Muscle layer of colon (tissue), 2 donors: ENCODE measurements around the gene TIRAP.
"Not testable (repeated sequence)": the region's sequence is repeated elsewhere in the genome, so short reads cannot be mapped to it uniquely, and the experiment has no call there.

Source experiments
- H3K27ac ChIP-seq: one replicate; pipeline ENCODE4 v1.7.0; 2013; ENCODE audit warnings: low read depth, mild to moderate bottlenecking, low read length, moderate library complexity
- H3K27me3 ChIP-seq, 2 donors: one replicate each; pipeline ENCODE4 v1.7.0; 2013; ENCODE audit warnings: low read length in 2 of 2, mild to moderate bottlenecking in 2 of 2; ENCODE audit not compliant: insufficient read depth in 2 of 2, control insufficient read depth in 1 of 2
- H3K36me3 ChIP-seq: one replicate; pipeline ENCODE4 v1.7.0; 2013; ENCODE audit warnings: mild to moderate bottlenecking, low read length; ENCODE audit not compliant: insufficient read depth
- H3K4me1 ChIP-seq: one replicate; pipeline ENCODE4 v1.7.0; 2013; ENCODE audit warnings: mild to moderate bottlenecking, low read length; ENCODE audit not compliant: insufficient read depth
- H3K4me3 ChIP-seq, 2 donors: one replicate each; pipeline ENCODE4 v1.7.0; 2013; ENCODE audit warnings: low read length in 2 of 2, low read depth in 1 of 2, mild to moderate bottlenecking in 1 of 2, moderate library complexity in 1 of 2
- H3K9ac ChIP-seq: one replicate; pipeline ENCODE4 v1.7.0; 2013; ENCODE audit warnings: low read length
- H3K9me3 ChIP-seq: one replicate; pipeline ENCODE4 v1.7.0; 2013; ENCODE audit warnings: mild to moderate bottlenecking, low read length
- donor health status: abdominal sarcoma.
- donor health status: Adenocarcinoma of cecum.

TIRAP gene

DNA sequence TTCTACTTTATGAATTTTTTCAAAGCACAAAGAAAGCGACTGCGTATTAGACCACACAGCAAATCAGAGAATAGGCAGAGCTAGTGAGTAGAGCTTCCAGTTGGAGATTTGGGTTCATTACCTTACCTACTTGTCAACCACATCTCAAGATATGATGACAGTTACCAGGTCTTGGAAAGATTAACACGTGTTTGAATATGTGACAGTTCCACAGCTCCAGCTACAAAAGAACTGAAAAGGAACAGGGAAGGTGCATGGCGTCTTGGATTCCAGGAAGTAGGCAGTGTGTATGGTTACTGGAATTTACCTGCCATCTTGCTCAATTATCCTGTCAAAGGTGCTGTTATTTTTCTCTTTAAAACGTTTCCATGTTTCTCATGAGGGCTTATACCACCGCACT is 5.3 kb downstream of the TIRAP start:
- Histone ChIP-seq H3K27me3 (no peaks in the 10 kb centered on the region), H3K36me3 (peaks cover 39% of the 10 kb centered on the region), H3K9me3 (no peaks in the 10 kb centered on the region), H3K4me1 (no peaks in the 10 kb centered on the region), H3K27ac (no peak overlapping the region), H3K4me3 (no peak overlapping the region), H3K9ac (no peak overlapping the region)

DNA sequence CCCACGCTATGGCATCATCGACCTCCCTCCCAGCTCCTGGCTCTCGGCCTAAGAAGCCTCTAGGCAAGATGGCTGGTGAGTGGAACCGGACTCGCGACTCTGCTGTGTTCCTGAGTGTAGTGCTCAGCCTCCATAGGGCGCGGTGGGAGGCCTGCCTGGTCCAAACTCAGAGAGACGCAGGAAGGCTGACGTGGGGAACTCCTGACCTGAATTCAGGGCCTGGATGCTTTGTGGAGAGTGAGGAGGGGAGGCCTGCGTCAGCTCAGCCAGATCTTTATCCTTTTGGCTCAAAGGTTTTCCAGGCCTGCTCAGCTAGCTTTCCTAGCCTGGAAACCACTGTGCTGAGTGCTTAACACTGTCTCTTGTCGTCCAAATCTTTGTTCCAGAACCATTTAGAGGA is 8.0 kb downstream of the TIRAP start:
- Histone ChIP-seq H3K9me3 (no peaks in the 10 kb centered on the region), H3K36me3 (peaks cover 51% of the 10 kb centered on the region), H3K27ac (no peak overlapping the region), H3K9ac (no peak overlapping the region), H3K27me3 (no peaks in the 10 kb centered on the region), H3K4me1 (no peaks in the 10 kb centered on the region), H3K4me3 (no peak overlapping the region)

DNA sequence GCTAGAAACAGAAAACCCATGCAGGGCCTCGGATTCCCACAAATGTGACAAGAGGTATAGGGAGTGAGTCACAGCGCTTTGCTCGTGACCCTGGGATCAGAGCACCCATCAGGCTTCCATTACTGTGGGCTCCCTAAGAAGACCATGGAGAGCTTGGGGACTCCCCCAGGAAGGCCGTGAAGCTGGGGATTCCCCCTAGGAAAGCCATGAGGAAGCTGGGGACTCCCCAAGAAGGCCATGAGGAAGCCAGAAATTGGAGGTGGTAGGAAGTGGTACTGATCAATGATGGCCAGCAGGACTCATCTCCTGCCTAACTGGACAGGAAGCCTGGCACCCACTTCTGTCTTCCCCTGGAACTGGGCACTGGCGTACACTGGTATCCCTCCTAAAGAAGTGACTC is 10.8 kb downstream of the TIRAP start:
- no peaks in the 10 kb centered on the region for H3K27me3 ChIP-seq
- no peak overlapping the region for H3K9ac ChIP-seq
- no peak overlapping the region for H3K27ac ChIP-seq
- H3K4me3 ChIP-seq, result no peak overlapping the region
- no peaks in the 10 kb centered on the region for H3K4me1 ChIP-seq
- no peaks in the 10 kb centered on the region for H3K9me3 ChIP-seq
- H3K36me3 ChIP-seq, result peaks cover 49% of the 10 kb centered on the region

DNA sequence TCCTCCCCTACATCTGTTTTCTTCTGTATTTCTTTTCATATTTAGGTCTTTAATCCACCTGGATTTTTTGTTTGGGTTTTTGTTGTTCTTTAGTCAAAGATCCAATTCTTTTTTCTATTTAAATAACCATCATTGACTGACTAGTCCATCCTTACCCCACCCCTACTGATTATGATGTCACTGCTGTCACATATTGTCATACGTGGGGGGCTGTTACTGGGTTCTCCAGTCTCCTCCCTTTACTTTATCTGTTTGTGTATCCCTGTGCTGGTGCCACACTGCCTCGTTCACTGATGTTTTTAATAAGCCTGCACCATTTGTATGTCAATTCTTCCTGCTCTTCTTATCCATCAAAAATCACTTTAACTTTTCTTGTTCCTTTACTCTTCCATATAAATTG is 14.1 kb downstream of the TIRAP start:
- H3K36me3 ChIP-seq, result peaks cover 34% of the 10 kb centered on the region
- no peak overlapping the region for H3K4me3 ChIP-seq
- H3K9me3 ChIP-seq, result no peaks in the 10 kb centered on the region
- no peak overlapping the region for H3K9ac ChIP-seq
- no peak overlapping the region for H3K27ac ChIP-seq
- H3K4me1 ChIP-seq, result no peaks in the 10 kb centered on the region
- H3K27me3 ChIP-seq, result no peaks in the 10 kb centered on the region

DNA sequence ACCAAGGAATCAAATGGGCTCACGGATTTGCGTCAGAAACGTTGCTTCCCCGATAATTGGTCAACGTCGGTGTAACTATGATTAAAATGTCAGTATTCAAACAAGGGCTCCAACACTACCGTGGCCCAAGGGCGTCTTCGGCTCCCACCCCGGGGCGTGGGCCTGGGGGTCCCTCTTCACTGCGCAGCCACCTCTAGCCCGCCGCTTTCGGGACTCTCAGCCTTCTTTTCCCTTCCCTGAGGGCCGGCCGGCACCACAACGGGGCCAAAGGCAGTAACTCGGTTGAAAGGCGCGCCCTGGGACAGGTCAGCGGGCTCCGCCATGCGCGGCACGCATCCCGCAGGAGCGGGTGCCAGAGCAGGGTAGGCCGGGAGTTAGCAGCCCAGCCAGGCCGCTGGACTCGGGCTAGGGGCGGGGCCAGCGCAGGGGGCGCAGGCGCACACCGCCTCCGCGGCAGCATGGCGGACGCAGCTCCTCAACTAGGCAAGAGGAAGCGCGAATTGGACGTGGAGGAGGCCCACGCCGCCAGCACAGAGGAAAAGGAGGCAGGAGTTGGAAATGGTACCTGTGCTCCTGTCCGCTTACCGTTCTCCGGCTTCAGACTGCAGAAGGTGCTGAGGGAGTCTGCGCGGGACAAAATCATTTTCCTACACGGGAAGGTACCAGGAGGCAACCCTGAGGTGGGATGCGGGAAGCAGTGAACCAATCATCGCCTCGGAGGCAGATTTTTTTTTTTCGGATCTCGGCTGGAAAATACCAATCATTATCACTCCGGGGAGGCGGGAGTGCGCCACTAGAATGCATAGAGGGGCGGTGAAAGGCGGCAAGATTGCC is 20.9 kb downstream of the TIRAP start, which contains the start of gene DCPS:
DCPS (plus strand) TSS at position 438 of the 834 bp plus-strand sequence; CDS start at position 459, 21 bp downstream.
- H3K4me1 ChIP-seq, result peaks cover 6% of the 10 kb centered on the region
- H3K27ac ChIP-seq, result peak within 1 kb of the TSS; percentile 94
- no peaks in the 10 kb centered on the region for H3K9me3 ChIP-seq
- H3K9ac ChIP-seq, result peak within 1 kb of the TSS; percentile 90
- peak within 1 kb of the TSS; percentile 54 to 91 for H3K4me3 ChIP-seq
- peaks cover 14% of the 10 kb centered on the region for H3K36me3 ChIP-seq
- no peaks in the 10 kb centered on the region for H3K27me3 ChIP-seq

DNA sequence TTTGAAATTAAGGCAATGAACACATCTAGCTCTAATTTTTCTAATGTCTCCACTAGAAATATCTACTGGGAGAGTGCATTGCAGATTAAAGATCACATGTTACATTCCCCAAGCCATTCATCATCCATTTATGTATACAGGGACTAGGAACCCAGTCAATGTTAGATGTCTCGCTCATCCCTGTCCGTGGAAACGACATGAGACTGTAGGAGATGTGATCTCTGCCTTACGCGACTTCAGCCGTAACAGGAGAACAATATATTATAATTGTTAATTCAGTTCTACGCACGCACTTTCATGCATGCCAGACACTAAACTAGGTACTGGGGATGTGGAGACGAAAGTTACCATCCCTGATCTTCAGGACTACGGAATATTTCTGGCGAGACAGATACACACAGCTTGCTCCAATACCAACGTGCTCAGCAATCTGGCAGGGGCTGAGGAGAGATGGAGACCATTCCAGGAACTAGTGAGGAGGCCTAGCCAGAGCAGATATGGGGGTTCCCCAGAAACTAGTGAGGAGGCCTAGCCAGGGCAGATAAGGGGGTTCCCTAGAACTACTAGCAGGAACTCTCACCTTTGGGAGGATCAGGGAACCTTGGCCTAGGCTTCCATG is 21.7 kb downstream of the TIRAP start:
- H3K4me1 ChIP-seq, result peaks cover 6% of the 10 kb centered on the region
- peak overlapping the region; percentile 94 for H3K27ac ChIP-seq
- H3K36me3 ChIP-seq, result peaks cover 15% of the 10 kb centered on the region
- H3K27me3 ChIP-seq, result no peaks in the 10 kb centered on the region
- H3K9me3 ChIP-seq, result no peaks in the 10 kb centered on the region
- peak overlapping the region; percentile 61 for H3K9ac ChIP-seq
- peak overlapping the region; percentile 54 to 91 for H3K4me3 ChIP-seq

DNA sequence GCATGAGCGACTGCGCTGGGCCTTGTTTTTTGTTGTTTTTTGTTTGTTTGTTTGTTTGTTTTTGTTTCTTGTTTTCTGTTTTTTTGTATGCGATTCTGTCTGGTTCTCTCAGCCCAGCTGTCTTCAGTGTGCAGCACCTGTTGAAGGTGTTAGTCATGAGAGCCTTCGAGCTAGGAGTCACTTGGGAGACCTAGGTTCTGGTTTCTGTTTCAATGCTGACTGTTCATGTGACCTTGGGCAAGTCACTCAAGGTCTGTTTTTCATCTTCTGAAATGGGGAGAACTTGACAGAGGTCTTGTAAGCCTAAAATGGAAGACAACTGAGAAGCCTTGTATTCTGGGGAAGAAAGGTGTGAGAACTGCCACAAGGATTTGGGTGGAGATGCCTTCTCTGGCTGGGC is 22.8 kb downstream of the TIRAP start:
- no peak overlapping the region for H3K9ac ChIP-seq
- no peak overlapping the region for H3K4me3 ChIP-seq
- peaks cover 8% of the 10 kb centered on the region for H3K4me1 ChIP-seq
- H3K27me3 ChIP-seq, result no peaks in the 10 kb centered on the region
- no peak overlapping the region for H3K27ac ChIP-seq
- no peaks in the 10 kb centered on the region for H3K9me3 ChIP-seq
- H3K36me3 ChIP-seq, result peaks cover 15% of the 10 kb centered on the region

DNA sequence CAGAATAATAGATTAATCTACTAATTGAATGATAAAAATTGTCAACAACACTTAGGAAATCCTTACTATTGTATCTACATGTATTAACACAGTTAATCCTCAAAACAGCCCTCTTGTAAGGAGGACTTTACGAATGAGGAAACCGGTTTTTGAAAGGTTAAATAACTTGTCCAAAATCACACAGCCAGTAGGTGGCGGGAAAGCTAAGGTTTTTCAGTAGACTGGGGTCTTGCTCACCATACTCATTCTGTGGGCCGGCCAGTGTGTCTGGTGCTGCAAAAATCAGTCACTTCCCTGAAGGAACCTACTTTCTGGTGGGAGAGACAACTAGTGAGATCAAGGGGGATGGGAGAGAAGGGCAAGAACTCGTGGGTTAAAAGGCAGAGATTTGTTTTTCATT is 24.8 kb downstream of the TIRAP start:
- no peak overlapping the region for H3K9ac ChIP-seq

DNA sequence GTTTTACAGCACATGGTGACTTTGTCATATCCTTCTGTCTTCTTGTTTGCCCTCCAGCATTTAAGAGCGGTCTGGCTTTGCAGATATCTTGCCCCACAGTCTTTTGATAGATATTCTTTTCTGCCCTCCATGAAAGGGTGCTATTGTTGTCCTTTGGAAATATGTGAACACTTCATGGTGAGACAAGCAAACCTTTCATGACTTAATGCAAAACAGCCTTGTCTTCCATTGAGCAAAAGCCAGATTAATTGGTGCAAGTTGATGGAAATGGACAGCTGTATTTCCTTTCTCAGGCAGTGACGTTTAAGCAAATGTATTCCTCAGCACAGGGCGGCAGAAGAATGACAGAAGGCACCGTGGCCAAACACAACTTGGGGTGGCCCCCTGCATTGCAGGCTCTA is 25.4 kb downstream of the TIRAP start:
- Histone ChIP-seq H3K9me3 (no peaks in the 10 kb centered on the region), H3K9ac (no peak overlapping the region), H3K27ac (no peak overlapping the region), H3K27me3 (no peaks in the 10 kb centered on the region), H3K36me3 (peaks cover 13% of the 10 kb centered on the region), H3K4me1 (peaks cover 12% of the 10 kb centered on the region), H3K4me3 (no peak overlapping the region)

More for the DNA sequence above, 24.8 kb downstream of the TIRAP start:
- no peaks in the 10 kb centered on the region for H3K9me3 ChIP-seq
- H3K4me1 ChIP-seq, result peaks cover 12% of the 10 kb centered on the region
- H3K36me3 ChIP-seq, result peaks cover 13% of the 10 kb centered on the region
- no peak overlapping the region for H3K27ac ChIP-seq
- no peak overlapping the region for H3K4me3 ChIP-seq
- H3K27me3 ChIP-seq, result no peaks in the 10 kb centered on the region

DNA sequence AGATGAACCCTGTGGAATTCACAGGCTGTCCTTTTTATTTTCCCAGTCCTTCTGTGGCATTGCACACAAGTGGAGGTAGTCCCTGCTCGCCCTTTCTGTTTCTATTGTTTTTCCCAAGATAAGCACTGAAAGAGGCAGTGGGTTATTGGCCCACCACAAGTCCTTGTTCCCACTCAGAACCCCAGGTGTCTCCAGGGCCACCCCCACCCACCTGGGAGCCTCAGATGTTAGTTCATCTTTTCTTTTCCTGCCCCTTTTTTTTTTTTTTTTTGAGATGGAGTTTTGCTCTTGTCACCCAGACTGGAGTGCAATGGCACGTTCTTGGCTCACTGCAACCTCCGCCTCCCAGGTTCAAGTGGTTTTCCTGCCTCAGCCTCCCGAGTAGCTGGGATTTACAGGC is 25.9 kb downstream of the TIRAP start:
- not testable (repeated sequence) for H3K27ac ChIP-seq, H3K9me3 ChIP-seq, H3K27me3 ChIP-seq, H3K4me3 ChIP-seq, H3K9ac ChIP-seq
- Histone ChIP-seq H3K36me3 (peaks cover 13% of the 10 kb centered on the region), H3K4me1 (peaks cover 12% of the 10 kb centered on the region)

DNA sequence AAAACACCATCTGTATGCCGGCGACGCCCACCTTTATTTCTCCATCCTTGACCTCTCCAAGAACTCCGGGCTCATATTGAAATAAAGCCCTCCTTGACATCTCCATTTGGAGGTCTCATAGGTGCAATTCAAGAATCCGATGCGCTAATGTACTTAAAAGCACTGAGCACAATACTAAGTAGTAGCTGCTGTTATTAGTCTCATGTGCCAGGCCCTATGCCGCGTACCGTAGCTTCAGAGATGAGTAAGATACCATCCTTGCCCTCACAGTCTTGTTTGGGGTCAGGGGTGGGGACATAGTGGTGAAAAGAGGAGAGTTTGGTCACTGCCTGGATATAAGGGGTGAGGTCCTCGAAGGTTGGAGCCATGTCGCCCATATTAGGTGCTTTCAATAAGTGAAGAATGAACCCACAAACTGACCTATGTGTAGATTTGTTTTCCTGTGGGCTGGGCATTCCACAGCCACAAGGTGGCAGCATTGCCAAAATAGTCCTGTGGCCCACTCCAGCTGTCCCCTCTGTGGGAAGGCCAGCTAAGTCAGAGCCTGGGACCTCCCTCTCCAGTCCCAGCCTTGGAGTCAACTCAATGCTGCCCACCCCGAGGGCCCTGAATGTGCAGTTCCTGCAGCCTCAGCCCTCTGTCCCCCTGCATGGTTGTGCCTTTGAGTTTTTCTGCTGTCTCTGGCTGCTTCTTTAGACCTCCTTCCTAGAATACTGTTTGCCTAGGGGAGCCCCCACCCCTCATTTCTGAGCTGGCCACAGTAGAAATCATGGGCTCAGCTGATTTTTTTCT is 27.5 kb downstream of the TIRAP start:
- Histone ChIP-seq H3K27ac (no peak overlapping the region), H3K9ac (no peak overlapping the region), H3K36me3 (peaks cover 13% of the 10 kb centered on the region)

More for the DNA sequence above, 27.5 kb downstream of the TIRAP start:
- H3K9me3 ChIP-seq, result no peaks in the 10 kb centered on the region
- no peaks in the 10 kb centered on the region for H3K27me3 ChIP-seq
- H3K4me1 ChIP-seq, result peaks cover 6% of the 10 kb centered on the region
- H3K4me3 ChIP-seq, result no peak overlapping the region
